Activated T-helper 1 cell treated with anti-CD3 and anti-CD28 coated beads, Interleukin-2, amount 50 U/mL, for 16 hours (primary cell): ENCODE results near the gene PMEL.
A peak's percentile ranks its signal among the peaks of the same experiment; 100 is the strongest.
"Not testable (repeated sequence)": the region's sequence is repeated elsewhere in the genome, so short reads cannot be mapped to it uniquely, and the experiment has no call there.

Source experiments
- DNase-seq, 2 donors: peaks; one replicate each; pipeline ENCODE4 v3.0.0-alpha.2; 2020; ENCODE audit warnings: low read depth in 1 of 2, low spot score in 1 of 2

Gene PMEL

GRCh38 chr12:55983232-55983842 lies 17.5 kb upstream of the PMEL start:
- DNase-seq, result no peak

- DNase-seq, result no peak
Measured at GRCh38 chr12:55982319-55982936, 16.6 kb upstream of the PMEL start.

DNA sequence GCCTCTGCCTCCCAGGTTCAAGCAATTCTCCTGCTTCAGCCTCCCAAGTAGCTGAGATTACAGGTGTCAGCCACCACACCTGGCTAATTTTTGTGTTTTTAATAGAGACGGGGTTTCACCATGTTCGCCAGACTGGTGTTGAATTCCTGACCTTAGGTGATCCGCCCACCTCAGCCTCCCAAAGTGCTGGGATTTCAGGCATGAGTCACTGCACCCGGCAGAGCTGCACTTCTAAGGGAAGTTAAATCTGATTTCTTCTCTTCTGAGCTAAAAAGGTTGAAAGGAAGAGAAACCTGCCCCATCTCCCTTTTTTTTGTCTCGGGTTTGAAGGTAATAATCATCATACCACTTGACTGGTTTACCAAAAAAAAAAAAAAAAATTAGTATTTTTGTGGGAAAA lies 16.0 kb upstream of the PMEL start:
- not testable (repeated sequence) for DNase-seq

GRCh38 chr12:55979069-55979468 lies 13.2 kb upstream of the PMEL start:
- DNase-seq, result no peak

DNA sequence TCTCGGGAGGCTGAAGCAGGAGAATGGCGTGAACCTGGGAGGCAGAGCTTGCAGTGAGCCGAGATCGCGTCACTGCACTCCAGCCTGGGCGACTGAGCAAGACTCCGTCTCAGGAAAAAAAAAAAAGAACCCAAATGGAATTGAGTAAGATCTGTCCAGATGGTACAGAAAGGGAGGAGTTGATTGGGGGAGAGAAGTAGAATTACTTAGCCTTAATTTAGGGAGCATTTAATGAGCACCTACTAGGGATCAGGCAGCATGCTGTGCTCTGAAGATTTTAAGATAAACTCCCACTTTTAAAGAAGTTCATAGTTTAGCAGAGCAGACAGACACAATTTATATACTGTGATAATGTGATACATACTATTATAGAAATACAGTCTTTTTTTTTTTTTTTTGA lies 12.6 kb upstream of the PMEL start:
- DNase-seq, result no peak

GRCh38 chr12:55974308-55974730 lies 8.5 kb upstream of the PMEL start:
- peak in 1 of 2 donors; percentile 21 for DNase-seq

GRCh38 chr12:55973599-55974307 lies 7.9 kb upstream of the PMEL start, which contains the start of gene RAB5B:
Gene RAB5B (plus strand): TSS chr12:55974078. CDS start chr12:55986961, 12,883 bp downstream.
- DNase-seq, result peak; percentile 90 to 94

- no peak for DNase-seq
Measured at GRCh38 chr12:55972911-55973598, 7.2 kb upstream of the PMEL start.

DNA sequence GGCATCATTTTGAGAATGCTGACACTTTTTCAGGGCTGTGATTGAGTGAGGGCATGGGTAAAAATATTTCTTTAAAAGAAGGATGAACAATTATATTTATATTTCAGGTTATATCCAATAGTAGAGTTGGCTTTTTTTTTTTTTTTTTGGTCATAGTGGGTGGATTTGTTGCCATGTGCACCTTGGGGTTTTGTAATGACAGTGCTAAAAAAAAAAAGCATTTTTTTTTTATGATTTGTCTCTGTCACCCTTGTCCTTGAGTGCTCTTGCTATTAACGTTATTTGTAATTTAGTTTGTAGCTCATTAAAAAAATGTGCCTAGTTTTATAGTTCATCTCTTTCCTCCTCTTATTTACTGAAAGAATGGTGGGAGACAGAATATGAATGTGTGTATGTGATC lies 6.6 kb upstream of the PMEL start:
- no peak for DNase-seq

- DNase-seq, result no peak
Measured at GRCh38 chr12:55972042-55972441, 6.2 kb upstream of the PMEL start.

DNA sequence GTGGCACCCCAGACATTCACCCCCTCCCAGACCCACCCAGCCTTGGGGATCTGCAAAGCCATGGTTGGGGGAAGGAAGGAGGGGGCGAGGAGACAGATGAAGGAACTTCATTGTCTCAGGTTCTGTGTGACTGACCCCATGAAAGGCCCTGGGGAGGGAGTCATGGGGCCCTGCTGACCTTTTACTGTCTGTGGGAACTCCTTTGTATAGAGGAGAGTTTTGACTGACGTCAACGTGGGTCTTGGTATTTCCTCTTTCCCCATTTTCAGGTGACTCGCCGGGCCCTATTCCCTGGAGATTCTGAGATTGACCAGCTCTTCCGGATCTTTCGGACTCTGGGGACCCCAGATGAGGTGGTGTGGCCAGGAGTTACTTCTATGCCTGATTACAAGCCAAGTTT lies 4.9 kb upstream of the PMEL start:
- DNase-seq, result no peak

GRCh38 chr12:55969356-55969755 lies 3.5 kb upstream of the PMEL start:
- DNase-seq, result no peak

- peak; percentile 64 to 79 for DNase-seq
Measured at GRCh38 chr12:55966408-55967281, 803 bp upstream of the PMEL start, which contains the start of gene CDK2. Gene CDK2 (plus strand): TSS chr12:55966830. CDS start chr12:55967009, 179 bp downstream.

DNA sequence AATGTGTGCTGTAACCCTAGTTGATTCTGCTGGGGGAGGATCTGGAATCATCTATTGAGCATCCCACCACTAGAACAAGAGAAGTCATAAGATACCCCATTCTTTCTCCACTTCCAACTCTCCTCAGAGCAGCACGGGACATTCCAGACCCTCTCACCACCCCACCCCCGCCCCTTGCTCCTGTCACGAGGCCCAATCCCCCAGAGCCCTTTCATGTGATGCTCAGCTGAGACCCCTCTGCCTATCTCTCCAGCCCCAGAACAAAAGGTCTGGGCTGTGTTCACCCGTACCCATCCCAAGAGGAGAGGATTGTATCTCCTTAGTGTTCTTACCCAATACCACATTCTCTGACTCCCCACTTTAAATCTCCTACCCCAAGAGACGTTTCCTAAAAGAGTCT lies 602 bp downstream of the PMEL start:
- DNase-seq, result no peak

DNA sequence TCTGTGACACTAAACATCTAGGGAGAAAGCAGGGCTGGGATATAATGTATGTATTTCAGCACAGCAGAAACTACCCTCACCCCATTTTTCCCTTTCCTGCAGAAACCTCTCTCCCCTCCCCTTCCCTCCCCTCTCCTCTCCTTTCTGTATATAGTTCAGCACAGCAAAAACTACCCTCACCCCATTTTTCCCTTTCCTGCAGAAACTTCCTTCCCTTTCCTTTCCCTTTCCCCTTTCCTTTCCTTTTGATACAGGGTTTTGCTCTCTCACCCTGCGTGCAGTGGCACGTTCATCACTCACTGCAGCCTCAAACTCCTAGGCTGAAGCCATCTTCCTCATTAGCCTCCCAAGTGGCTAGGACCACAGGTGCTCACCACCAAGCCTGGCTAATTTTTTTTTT lies 2.1 kb downstream of the PMEL start:
- no peak for DNase-seq

GRCh38 chr12:55957106-55957859 lies 8.6 kb downstream of the PMEL start:
- no peak for DNase-seq

- DNase-seq, result no peak
Measured at GRCh38 chr12:55955800-55956508, 9.9 kb downstream of the PMEL start.

DNA sequence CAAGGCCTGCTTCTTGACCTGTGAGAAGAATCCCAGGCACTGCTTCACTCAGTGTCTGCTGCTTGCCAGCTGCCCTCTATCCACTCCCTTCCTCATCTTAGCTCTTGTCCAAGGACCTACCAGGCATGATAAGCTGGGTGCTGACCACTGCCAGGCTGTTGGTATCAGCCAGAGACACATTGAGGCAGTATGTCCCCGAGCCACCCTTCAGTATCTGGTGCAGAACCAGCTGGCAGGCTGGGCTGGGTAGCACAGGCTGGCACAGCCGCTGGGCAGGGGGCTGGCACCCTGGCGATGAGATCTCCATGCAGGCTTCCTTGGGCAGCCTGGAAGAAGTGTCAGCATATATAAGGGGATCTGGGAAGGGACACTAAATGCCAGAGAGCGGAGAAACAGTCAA lies 10.5 kb downstream of the PMEL start:
- DNase-seq, result no peak

DNA sequence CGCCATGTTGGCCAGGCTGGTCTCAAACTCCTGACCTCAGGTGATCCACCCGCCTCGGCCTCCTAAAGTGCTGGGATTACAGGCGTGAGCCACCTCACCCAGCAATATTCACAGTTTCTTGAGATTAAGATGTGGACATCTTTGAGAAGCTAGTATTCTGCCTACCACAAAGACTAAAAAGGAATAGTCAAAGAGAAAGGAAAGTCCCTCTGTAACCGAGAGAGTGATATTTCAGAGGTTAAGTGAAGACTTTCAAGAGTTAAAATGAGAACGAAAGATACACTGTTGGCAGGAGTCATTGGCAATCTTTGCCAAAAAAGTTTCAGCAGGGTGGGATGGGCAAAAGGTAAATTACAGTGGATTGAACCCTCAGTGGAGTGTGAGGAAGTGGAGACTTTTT lies 19.3 kb downstream of the PMEL start:
- DNase-seq, result no peak
